GM19043 (cell line): ENCODE data around the gene IFT43.
"Not testable (repeated sequence)": the region's sequence is repeated elsewhere in the genome, so short reads cannot be mapped to it uniquely, and the experiment has no call there.

Source experiments
- ATAC-seq: cut with Tn5 transposase; IDR thresholded peaks from one replicate; pipeline ENCODE4 v1.9.1; 2021; ENCODE audit warnings: low read depth; ENCODE audit not compliant: unreplicated experiment

Gene IFT43

DNA sequence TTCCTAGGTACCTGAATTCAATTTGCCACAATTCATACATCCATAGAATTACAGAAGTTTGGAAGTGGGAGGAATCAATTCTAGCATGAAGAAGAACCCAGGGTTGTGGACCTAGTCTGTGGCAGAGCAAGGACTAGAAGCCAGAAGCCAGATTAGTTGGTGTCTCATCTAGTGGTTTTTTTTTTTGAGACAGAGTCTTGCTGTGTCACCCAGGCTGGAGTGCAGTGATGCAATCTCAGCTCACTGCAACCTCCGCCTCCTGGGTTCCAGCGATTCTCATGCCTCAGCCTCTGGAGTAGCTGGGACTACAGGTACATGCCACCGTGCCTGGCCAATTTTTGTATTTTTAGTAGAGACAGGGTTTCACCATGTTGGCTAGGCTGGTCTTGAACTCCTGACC is 24.1 kb downstream of the IFT43 start:
- ATAC-seq: not testable (repeated sequence)

DNA sequence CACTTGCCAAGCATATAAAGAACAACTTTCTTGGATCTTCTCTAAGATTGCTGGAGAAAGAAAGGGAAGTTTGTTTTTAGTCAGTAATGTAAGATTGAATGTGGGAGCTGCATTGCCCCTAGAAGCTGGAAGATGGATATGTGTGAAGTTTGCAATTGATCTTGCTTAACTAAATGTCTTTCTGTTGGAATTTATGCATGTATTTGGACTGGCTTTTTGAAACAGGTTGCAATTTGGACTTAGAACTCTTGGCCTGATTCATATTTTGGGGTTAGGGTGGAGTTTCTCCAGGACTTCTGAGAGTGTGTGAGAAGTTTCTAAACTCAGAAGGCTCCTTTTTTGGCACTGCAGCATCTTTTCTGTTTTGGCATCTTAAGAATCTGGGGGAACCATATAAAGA is 26.4 kb downstream of the IFT43 start:
- no peak for ATAC-seq

DNA sequence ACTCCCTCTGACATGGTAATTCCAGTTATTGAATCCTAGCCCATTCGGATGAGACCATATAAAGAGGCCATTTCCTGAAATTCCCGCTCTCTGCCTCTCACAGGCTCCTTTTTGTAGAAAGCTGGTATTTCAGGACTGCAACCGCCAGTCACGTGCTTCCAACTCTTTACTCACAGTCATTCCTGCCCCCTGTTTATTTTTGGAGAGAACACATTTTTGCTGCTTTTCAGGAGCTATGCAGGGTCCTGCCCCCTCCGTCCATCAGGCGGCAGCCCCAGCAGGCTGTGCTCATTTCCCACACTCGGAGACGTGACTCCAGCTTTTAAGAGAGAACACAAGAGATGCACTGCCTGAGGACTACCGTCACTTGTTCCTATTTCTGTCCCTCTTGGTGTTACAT is 26.8 kb downstream of the IFT43 start:
- no peak for ATAC-seq

DNA sequence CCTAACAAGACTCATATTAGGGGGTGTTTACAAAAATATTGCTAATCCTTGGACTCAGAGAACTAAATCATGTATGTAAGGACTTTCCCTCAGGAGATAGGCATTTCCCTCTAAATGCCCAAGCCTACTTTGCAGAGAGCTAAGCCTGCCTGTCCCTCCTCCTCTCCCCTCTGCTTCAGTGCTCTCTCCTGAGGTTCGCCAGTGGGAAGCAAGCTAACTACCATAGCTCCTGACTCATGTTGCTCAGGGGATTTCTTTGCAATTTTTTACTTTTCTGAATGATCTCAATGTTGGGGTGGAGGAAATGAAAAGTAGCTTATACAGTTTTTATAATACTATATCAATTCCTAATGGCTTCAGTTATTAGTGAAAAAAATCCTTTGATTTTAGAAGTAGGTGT is 29.6 kb downstream of the IFT43 start:
- no peak for ATAC-seq

DNA sequence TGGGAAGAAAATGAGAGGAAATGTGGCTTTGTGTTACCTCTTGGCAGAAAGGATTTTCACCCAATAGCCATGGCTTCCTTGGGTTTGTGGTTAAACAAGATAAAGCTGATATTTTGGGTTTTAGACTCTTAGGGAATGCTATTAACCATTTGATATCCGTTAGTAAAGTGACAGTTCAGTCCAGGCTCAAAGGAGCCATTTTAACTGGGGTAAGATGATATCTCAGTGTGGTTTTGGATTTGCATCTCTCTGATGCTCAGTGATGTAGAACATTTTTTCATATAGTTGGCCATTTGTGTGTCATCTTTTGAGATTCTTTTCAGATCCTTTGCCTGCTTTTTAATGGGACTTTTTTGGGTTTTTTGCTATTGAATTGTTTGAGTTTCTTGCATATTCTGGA is 30.1 kb downstream of the IFT43 start:
- ATAC-seq: no peak

DNA sequence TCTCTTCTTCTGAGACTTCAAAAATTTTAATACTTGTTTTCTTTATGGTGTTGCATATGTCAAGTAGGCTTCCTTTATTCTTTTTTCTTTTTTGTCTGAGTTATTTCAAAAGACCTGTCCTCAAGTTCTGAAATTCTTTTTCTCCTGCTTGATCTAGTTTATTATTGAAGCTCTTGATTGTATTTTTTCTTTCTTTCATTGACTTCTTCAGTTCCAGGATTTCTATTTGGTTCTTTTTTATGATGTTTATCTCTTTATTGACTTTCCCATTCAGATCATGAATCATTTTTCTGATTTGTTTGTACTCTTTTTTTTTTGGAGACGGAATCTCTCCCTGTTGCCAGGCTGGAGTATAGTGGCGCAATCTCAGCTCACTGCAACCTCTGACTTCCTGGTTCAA is 34.1 kb downstream of the IFT43 start:
- ATAC-seq: no peak

DNA sequence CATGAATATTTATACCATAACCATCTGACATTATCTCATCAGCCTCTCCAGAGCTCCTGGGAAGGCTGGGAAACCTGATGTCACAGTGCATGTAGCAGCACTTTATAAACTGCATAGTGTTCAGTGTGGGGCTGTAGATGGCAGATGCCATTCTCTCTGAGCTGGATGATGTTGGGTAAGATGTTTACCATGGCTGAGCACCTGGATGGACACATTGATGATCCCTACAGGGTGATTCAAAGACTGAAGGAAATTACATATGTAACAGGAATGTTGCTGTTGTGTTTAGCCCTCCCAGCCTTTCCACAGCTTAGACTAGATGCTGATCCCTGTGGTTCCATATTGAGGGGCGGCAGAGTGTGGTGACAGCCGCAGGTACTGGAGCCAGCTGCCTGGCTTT is 37.4 kb downstream of the IFT43 start:
- ATAC-seq: no peak

DNA sequence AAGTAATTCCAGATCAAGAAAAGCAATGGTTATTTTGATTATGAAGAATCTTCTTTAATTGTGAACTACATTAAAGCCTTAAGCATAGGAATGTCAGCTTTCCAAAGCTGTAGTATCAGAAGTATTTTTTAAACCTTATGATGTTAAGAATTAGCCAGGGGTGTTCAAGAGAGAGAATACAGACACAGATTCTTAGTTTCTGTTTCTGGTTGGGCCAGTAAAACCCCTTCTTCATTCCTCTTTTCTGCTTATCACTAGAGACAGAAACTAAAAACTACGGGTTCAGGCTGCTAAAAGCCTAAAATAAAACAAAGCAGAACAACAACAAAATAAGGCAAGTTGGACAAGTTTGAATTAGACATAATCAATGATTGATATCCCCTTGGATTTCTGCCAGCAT is 38.2 kb downstream of the IFT43 start:
- no peak for ATAC-seq

DNA sequence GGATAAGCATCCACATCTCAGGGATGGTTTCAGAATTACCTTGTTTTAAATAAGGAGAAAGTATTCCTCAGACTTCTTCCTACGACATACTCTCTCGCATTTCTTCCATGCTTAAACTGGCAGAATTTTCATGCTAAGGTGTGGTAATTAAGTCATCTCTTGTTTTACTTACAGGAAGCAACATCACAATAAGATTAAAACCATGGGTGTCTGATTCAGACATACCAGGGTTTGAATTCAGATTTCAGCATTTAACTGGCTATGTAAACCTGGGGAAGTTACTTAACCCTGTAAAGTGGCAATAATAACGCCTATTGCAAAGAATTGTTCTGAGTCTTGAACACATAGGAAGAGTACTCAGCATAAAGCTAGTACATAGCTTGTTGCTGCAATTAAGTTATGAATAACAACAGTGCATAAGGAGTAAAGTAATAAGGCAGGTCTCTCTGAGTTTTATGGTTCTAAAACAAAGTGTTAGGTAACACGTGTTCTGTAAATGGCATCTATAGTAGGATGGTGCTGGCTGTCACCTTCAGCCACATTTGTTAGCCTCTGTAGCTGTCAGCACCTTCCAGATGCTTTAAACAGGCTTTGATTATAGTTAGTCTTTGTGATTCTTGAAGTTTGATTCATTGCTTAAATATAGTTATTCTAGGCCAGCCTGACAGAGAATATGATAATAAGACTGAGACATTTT is 38.8 kb downstream of the IFT43 start:
- no peak for ATAC-seq

DNA sequence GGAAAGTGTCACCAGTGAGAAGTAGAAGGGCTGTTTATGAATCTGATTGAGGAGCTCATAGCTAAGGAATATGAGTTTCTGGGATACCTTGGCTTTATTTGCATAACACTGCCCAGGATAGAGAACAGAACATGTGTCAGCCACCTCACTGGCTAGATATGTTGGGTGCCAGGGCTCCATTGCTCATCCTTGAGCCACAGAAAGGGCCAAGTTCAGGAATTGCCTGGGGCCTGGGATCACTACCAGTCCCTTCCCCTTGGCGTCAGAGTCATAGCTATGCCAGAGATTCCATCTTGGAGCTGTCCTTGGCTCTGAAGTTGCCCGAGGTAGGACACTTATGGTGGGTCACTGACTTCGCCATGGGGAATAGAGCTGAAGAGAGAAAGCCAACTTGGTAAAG is 49.0 kb downstream of the IFT43 start:
- no peak for ATAC-seq

DNA sequence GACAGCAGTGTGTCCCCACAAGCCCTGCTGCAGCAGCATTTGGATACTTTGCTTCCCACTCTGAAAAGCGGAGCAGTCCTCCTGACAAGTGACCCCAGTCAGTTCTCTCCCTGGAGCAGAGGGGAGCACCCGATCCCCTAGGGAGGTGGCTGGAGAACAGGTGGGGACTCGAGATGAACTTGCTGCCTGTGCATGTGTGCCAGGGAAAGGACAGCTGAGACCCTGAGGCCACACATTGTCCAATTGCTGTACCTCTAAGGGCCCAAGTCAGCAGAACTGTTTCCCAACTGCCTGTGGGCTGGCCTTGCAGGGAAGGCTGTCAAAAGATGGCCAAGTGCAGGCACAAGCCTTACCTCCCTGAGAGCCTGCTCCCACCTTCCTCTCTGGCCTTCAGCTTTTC is 55.1 kb downstream of the IFT43 start:
- no peak for ATAC-seq

DNA sequence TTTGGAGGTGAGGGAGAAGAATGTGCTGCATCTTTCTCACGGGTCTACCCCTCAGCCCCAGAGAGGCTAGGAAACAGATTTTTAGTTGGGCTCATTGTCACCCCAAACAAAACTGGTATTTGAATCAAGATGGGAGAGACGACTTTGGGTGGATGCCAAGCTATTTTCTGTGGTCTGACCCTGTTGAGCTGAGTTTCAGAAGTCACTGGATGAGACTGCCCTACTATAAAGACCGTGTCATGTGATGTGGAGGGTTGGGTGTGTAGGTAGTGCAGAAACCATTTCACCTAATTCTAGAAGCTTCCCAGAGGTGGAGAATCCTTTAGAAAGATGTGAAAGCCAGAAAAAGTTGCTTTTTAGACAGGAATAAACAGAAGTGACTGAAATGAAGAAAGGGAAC is 60.2 kb downstream of the IFT43 start:
- no peak for ATAC-seq

DNA sequence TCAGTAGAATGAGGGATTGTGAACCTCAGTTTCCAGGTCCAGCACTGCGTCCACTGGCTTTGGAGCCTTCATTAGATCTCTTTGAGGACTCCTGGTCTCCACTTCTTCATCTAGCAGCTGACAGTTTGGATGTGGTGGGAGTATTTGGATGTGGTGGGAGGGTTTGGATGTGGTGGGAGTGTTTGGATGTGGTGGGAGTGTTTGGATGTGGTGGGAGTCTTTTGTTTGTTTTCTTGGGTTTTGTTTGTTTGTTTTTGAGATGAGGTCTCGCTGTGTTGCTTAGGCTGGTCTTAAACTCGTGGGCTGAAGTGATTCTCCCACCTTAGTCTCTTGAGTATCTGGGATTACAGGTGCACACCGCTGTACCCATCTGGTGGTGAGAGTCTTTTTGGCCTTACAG is 64.7 kb downstream of the IFT43 start:
- ATAC-seq: no peak

DNA sequence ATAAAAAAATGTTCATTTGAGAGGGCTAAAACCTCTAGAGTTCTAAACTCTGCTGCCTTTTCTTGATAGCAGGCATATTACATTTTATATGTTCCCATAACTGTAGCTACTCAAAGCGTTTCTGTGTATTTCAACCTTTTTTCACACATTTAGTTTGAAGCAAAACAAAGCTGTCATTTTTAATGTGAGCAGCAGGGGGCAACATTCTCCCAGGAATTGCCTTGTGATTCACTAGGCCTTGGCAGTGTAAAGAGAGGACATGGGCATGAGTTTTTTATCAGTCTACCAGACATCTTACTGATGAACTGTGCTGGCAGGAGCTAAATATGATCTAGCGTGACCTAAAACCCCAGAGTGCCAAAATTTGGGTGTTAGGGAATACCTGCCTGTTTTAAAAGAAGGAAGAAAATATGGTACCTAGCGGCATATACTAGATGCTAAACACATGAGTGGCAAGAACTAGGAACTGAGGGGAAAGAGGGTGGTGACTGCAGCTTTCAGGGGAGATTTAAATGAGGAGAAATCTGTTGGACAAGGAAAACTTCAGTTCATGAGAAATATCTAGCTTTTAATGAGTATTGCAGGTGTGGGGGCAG is 65.3 kb downstream of the IFT43 start:
- no peak for ATAC-seq

DNA sequence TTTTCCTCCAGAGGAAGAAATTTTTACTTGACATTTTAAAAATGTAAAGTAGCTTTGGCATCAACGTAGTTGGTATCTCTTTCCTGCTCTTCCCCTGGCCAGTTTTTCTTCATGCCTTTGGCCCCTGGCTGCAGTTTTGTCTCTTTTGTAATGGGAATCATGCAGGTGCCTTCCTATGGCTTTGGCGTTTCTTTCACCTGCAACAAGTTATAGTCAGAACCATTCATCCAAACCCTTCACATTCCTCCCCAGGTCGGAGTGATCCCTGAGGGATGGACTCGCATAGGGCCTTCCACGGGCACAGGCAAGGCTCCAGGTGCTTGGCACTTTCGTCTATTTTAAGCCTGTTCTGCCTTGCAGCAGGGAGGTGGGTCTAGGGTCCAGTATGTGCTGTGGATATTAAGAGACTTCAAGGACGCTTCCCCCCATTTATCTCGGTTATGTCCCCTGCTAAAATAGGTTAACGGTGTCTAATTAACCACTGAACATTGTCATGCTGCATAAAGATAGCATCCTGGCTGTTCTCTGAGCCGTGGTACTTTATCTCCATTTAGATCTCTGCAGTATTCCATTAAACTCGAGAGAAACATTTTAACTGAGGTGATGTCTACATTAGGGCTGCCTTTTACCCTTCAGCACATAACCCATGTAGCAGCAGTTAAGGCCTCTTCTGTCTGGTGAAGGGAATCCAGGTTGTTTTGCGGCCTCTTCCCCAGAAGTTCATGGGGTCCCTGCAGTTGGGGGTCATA is 66.3 kb downstream of the IFT43 start:
- no peak for ATAC-seq

DNA sequence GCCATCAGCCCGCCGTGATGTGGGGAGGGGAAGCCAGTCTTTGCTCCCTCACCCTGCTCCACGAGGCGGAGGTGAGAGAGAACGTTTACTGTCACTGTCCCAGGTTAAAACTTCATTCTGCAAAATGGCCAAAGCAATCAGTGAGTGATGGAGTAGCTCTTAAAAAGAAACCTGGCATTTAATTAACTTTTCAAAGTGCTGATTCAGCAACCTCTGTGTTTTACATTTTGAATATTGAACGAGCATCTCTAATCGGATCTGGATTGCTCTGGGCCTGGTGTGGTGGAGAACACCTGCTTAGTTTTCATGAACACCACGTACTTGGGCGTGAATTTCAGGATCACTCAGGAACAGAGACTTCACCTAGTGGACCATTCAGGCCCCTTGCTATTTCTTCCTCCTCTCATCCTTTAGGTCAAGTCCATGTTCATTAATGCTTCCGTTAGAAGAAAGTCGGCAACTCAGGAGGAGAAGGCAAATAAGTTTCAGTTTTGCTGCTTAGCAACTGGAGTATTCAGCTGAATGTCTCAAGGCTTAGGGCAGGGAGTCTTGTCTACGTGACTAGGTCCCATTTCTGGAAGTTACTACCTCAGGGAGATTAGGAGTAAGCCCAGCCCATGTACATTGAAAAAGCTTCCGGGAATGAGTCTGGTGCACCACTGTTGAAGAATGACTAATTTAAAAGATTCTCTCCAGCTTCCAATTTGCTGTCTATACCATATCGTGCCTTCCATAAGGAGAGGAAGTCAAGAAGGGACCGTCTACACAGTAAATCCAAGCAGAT is 68.2 kb downstream of the IFT43 start:
- no peak for ATAC-seq

DNA sequence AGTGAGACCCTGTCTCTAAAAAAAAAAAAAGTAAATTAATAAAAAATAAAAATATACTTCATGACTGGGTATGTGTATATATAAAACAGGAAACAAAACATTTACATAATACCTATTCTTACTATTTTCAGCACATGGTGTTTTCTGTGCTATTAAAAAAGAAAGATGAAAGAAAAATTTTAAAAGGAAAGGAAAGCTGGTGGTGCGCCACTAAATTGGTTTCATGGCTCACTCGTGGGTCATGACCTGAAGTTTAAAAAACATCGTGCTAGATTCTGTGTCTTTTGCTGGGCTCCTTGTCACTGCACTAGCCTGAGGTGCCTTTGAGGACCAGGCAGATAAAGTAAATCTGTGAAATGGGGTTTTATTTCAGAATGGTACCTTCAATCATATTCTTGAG is 69.8 kb downstream of the IFT43 start:
- no peak for ATAC-seq

DNA sequence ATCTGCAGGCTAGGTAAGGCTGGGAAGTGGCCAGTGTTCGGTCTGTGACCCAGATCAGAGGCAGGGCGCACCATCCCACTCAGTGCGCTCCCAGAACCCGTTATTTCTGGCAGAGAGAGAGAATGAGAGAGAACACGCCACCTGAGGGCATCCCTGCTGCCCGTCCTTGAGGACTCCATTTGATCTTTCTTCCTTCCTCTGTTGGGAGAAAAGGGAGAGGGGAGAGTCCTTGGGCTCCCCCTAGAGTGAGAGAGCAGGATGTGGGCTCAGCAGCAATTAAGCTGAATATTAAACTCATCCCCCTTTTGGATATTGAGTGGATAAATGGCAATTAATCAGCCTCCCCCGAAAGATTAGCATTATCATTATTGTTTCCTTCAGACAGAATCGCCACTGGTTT is 70.6 kb downstream of the IFT43 start:
- no peak for ATAC-seq

DNA sequence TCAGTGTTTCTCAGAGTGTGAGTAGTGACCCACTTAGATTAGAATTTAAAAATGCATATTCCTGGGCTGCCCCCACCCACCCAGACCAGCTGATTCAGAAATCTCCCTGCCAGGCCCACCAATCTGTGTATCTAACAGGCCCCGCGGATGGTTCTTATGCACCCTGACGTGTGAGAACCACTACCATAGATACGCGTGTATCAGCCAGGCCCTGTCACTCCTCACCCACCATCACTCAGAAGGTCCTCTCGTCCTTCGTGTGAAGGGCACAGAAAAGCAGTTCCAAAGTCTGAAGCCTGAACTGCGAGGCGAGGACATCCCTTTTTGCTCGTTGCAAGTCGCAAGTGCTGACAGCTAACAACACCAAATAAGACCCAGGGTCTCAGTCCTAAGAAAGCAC is 72.4 kb downstream of the IFT43 start:
- no peak for ATAC-seq

DNA sequence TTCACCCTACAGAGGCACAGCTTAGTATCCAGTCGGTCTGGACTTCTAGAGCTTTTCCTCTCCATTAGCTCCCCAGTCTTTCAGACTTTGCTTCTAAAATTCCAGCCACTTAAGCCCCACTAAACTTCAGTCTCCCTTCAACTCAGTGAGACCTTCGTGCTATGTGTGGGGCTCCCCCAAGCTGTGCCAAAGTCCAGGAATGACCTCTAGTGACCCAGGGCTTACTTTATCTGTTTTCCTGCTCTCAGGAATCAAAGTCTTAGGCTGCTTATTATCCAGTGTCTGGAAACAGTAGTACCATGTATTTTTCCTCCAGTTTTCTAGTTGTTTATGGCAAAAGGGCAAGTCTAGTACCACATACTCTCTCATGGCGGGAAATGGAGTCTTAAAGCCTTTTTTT is 77.8 kb downstream of the IFT43 start:
- no peak for ATAC-seq

DNA sequence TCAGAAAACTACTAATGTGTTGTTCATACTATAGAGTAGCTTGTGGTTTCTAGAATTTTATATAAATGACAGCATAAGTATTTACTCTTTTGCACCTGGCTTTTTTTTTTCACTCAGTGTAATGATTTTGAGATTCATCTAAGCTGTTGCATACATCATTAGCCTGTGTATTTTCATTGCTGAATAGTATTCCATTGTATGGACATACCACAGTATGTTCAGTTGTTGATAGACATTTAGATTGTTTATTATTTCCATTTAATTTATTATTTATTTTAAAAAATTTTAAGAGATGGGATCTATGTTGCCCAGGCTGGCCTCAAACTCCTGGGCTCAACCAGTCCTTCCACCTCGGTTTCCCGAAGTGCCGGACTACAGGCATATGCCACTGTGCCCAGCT is 80.0 kb downstream of the IFT43 start:
- no peak for ATAC-seq
